OCI-LY7 (cell line): ENCODE measurements around the gene TTC24. TPM values are rescaled to one million over a fixed set of nuclear protein-coding genes. Genes with fewer than 3 reads are reported as not detected.

Experiments
- BruUV-seq: library from RNA; stranded (reverse); fragments of 400-500 nt; replicated peaks from 2 replicates; lab custom pipeline; 2021; lab: Mats Ljungman, UMichigan
- CTCF ChIA-PET: fragments of 300-600 bp; sonication (Branson Sonifier 250); formaldehyde crosslinking; loops from one replicate; lab custom pipeline; 2022; ENCODE audit warnings: antibody characterized with exemption; ENCODE audit not compliant: unreplicated experiment; lab: Charles Lee
- POLR2A ChIA-PET: fragments of 300-600 bp; sonication (Branson Sonifier 250); formaldehyde crosslinking; loops from one replicate; lab custom pipeline; 2022; ENCODE audit warnings: antibody characterized with exemption; lab: Charles Lee
- DNase-seq: peaks from one replicate; pipeline ENCODE4 v3.0.0-alpha.2; 2015; ENCODE audit warnings: low spot score
- H2AFZ ChIP-seq: fragments of 200-600 bp; sonication (generic), shearing (Covaris generic); 2 replicates; pipeline ENCODE4 v1.6.1; 2014; ENCODE audit warnings: mild to moderate bottlenecking, antibody characterized with exemption, low read length, moderate library complexity
- H3K27ac ChIP-seq: fragments of 200-600 bp; sonication (generic); 2 replicates; pipeline ENCODE4 v1.5.1; 2014; ENCODE audit warnings: mixed run types, low read depth, mild to moderate bottlenecking, moderate library complexity, low read length, inconsistent platforms; ENCODE audit not compliant: poor library complexity, severe bottlenecking
- H3K36me3 ChIP-seq: fragments of 200-600 bp; sonication (generic); 2 replicates; pipeline ENCODE4 v1.6.1; 2014; ENCODE audit warnings: mild to moderate bottlenecking, antibody characterized with exemption, low read length, moderate library complexity, mixed read lengths; ENCODE audit not compliant: insufficient read depth
- H3K4me1 ChIP-seq: fragments of 200-600 bp; sonication (generic); 2 replicates; pipeline ENCODE4 v1.5.1; 2014; ENCODE audit warnings: mild to moderate bottlenecking, low read length; ENCODE audit not compliant: insufficient read depth, poor library complexity, severe bottlenecking
- H3K4me2 ChIP-seq: fragments of 200-600 bp; sonication (generic); 2 replicates; pipeline ENCODE4 v1.6.1; 2014; ENCODE audit warnings: mild to moderate bottlenecking, low read length
- H3K4me3 ChIP-seq: fragments of 200-600 bp; sonication (generic); 2 replicates; pipeline ENCODE4 v1.5.1; 2014; ENCODE audit warnings: mild to moderate bottlenecking, low read depth, low read length; ENCODE audit not compliant: poor library complexity, severe bottlenecking
- H3K79me2 ChIP-seq: fragments of 200-600 bp; sonication (generic); 2 replicates; pipeline ENCODE4 v1.6.1; 2016; ENCODE audit warnings: low read depth, mild to moderate bottlenecking, low read length, moderate library complexity, mixed read lengths; ENCODE audit not compliant: insufficient read depth
- H3K9me2 ChIP-seq: fragments of 200-600 bp; sonication (generic); 2 replicates; pipeline ENCODE4 v1.6.1; 2016; ENCODE audit warnings: mild to moderate bottlenecking, low read length, mixed read lengths; ENCODE audit not compliant: insufficient read depth
- H3K9me3 ChIP-seq: fragments of 200-600 bp; sonication (generic); 2 replicates; pipeline ENCODE4 v1.6.1; 2014; ENCODE audit warnings: mild to moderate bottlenecking, mixed run types, low read length, mixed read lengths
- H4K20me1 ChIP-seq: fragments of 200-600 bp; sonication (generic); 2 replicates; pipeline ENCODE4 v1.6.1; 2014; ENCODE audit warnings: mild to moderate bottlenecking, antibody characterized with exemption, low read length, moderate library complexity, mixed read lengths; ENCODE audit not compliant: insufficient read depth
- CTCF ChIP-seq: fragments of 200-600 bp; sonication (generic); conservative IDR thresholded peaks from 2 replicates; pipeline ENCODE4 v1.5.1; 2014; ENCODE audit warnings: mild to moderate bottlenecking, antibody characterized with exemption, low read length, moderate library complexity, mixed read lengths
- EZH2phosphoT487 ChIP-seq: fragments of 200-600 bp; sonication (generic); IDR thresholded peaks from 2 replicates; pipeline ENCODE4 v1.6.1; 2018; ENCODE audit warnings: low read depth, borderline replicate concordance, mild to moderate bottlenecking, mixed run types, antibody characterized with exemption, low read length, moderate library complexity, mixed read lengths
- intact Hi-C: fragments of 100-400 bp; cut with micrococcal nuclease; formaldehyde crosslinking; loops from one replicate; pipeline ENCODE4 v1.10.0; 2022; ENCODE audit not compliant: unreplicated experiment
- total RNA-seq, 2 experiments: library from RNA; depleted of rRNA in 1 of 2; stranded (reverse); fragments of >200 nt in 1 of 2; shearing (Covaris generic) in 1 of 2; gene quantifications; 2 replicates each; pipeline ENCODE4 v1.2.3, GENCODE V29; 2014 to 2022

The TTC24 gene
- total RNA-seq, 2 experiments from 2014 or later = 2.8 to 11.9 TPM

- no peak overlapping the region for H3K27ac ChIP-seq
- DNase-seq = no peak
- H3K4me2 ChIP-seq = no peak overlapping the region
- peaks cover 23% of the 10 kb centered on the region for H3K36me3 ChIP-seq
- no peak overlapping the region for H2AFZ ChIP-seq
- no peaks in the 10 kb centered on the region for H4K20me1 ChIP-seq
- no peaks in the 10 kb centered on the region for H3K9me3 ChIP-seq
- H3K4me3 ChIP-seq = no peak overlapping the region
- POLR2A ChIA-PET = no interaction called here
- intact Hi-C loops = no loop called here
- H3K9me2 ChIP-seq = no peaks in the 10 kb centered on the region
- H3K79me2 ChIP-seq = no peaks in the 10 kb centered on the region
- no TSS peak for BruUV-seq
- CTCF ChIA-PET = interaction anchor here (0.6 kb wide), 1 partner anchor 402 kb away, joined by 4 read pairs; no protein-coding TSS in a partner anchor
- TF ChIP-seq EZH2phosphoT487 (no peak), CTCF (0 out of 2 replicates have a peak, but pooled peaks have one; percentile 16)
- peaks cover 18% of the 10 kb centered on the region for H3K4me1 ChIP-seq
Observed at GRCh38 chr1:156547434-156547833, 32.1 kb upstream of the TTC24 start.

- no peak overlapping the region for H3K4me3 ChIP-seq
- H3K4me1 ChIP-seq = peaks cover 24% of the 10 kb centered on the region
- H2AFZ ChIP-seq = no peak overlapping the region
- BruUV-seq = no TSS peak
- H4K20me1 ChIP-seq = no peaks in the 10 kb centered on the region
- TF ChIP-seq CTCF (no peak), EZH2phosphoT487 (no peak)
- ChIA-PET POLR2A (no interaction called here), CTCF (interaction anchor here (0.6 kb wide), 1 partner anchor 402 kb away, joined by 4 read pairs; no protein-coding TSS in a partner anchor)
- H3K9me2 ChIP-seq = no peaks in the 10 kb centered on the region
- intact Hi-C loops = no loop called here
- DNase-seq = no peak
- no peak overlapping the region for H3K27ac ChIP-seq
- H3K79me2 ChIP-seq = no peaks in the 10 kb centered on the region
- H3K9me3 ChIP-seq = no peaks in the 10 kb centered on the region
- H3K4me2 ChIP-seq = no peak overlapping the region
- peaks cover 23% of the 10 kb centered on the region for H3K36me3 ChIP-seq
Observed at GRCh38 chr1:156547982-156548381, 31.5 kb upstream of the TTC24 start.

- no peaks in the 10 kb centered on the region for H3K9me3 ChIP-seq
- DNase-seq = no peak
- H3K4me2 ChIP-seq = no peak overlapping the region
- TF ChIP-seq EZH2phosphoT487 (no peak), CTCF (no peak)
- H3K4me3 ChIP-seq = no peak overlapping the region
- H4K20me1 ChIP-seq = no peaks in the 10 kb centered on the region
- ChIA-PET CTCF (no interaction called here), POLR2A (no interaction called here)
- intact Hi-C loops = no loop called here
- BruUV-seq = no TSS peak
- H2AFZ ChIP-seq = no peak overlapping the region
- no peaks in the 10 kb centered on the region for H3K9me2 ChIP-seq
- no peaks in the 10 kb centered on the region for H3K79me2 ChIP-seq
- H3K27ac ChIP-seq = no peak overlapping the region
- peaks cover 24% of the 10 kb centered on the region for H3K36me3 ChIP-seq
- H3K4me1 ChIP-seq = peaks cover 32% of the 10 kb centered on the region
Observed at GRCh38 chr1:156549390-156549789, 30.1 kb upstream of the TTC24 start.
